NCI-H2107 treated with DMSO at 0.1 percent for 48 hours (cell line): ENCODE data around the gene TRIM71.
"Not testable (repeated sequence)": the region's sequence is repeated elsewhere in the genome, so short reads cannot be mapped to it uniquely, and the experiment has no call there.

Source experiments
- DNase-seq: peaks from one replicate; lab custom pipeline; 2025; ENCODE audit not compliant: unreplicated experiment; lab: John Stamatoyannopoulos, UW

The TRIM71 gene

DNA sequence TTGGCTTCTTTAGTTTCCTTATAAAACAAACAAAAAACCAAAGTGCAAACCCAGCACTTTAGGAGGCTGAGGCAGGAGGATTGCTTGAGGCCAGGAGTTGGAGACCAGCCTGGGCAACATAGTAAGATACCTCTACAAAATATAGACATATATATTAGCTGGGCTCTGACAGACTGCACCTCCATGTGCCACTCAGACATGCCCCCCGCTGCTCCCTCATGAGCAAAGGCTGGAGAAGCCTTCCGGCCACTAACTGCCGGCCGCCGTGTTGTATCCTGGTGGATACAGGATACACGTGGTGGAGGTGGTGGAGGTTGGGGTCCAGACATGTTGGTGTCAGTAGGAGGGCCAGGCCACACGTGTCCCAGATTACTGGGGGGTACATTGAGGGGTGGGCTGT lies 104.3 kb downstream of the TRIM71 start:
- no peak for DNase-seq

DNA sequence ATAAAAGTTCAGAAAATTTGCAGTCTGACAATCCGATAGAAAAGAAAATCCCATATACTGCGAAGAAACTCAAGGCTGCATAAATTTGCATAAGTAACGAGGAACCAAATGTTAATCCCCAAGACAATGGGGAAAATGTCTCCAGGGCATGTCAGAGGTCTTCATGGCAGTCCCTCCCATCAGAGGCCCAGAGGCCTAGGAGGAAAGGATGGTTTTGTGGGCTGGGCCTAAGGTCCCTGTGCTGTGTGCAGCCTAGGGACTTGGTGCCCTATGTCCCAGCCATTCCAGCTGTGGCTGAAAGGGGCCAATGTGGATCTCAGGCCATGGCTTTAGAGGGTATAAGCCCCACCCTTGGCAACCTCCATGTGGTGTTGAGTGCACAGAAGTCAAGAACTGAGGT lies 112.4 kb downstream of the TRIM71 start:
- no peak for DNase-seq

- DNase-seq, result not testable (repeated sequence)
These were observed 113.5 kb downstream of the TRIM71 start for GRCh38 chr3:32931273-32931672.

GRCh38 chr3:32934150-32934742 lies 116.4 kb downstream of the TRIM71 start:
- DNase-seq, result no peak

- DNase-seq, result no peak
These were observed 119.5 kb downstream of the TRIM71 start for GRCh38 chr3:32937331-32937730.

DNA sequence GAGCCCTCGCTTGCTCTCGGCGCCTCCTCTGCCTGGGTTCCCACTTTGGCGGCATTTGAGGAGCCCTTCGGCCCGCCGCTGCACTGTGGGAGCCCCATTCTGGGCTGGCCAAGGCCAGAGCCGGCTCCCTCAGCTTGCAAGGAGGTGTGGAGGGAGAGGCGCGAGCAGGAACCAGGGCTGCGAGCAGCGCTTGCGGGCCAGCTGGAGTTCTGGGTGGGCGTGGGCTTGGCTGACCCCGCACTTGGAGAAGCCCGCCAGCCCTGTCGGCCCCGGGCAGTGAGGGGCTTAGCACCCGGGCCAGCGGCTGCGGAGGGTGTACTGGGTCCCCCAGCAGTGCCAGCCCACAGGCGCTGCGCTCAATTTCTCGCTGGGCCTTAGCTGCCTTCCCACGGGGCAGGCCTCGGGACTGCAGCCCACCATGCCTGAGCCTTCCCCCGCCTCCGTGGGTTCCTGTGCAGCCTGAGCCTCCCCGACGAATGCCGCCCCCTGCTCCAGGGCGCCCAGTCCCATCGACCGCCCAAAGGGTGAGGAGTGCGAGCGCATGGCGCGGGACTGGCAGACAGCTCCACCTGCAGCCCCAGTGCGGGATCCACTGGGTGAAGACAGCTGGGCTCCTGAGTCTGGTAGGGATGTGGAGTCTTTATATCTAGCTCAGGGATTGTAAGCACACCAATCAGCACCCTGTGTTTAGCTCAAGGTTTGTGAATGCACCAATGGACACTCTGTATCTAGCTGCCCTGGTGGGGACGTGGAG lies 121.9 kb downstream of the TRIM71 start:
- not testable (repeated sequence) for DNase-seq

DNA sequence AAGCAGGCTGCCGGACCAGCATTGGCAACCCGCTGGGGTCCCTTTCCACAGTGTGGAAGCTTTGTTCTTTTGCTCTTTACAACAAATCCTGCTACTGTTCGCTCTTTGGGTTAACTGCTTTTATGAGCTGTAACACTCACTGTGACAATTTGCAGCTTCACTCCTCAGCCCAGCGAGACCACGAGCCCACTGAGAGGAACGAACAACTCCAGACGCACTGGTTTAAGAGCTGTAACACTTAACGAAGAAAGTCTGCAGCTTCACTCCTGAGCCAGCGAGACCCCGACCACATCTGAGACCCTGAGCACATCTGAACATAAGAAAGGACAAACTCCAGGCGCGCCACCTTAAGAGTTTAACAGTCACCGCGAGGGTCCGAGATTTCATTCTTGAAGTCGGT lies 122.9 kb downstream of the TRIM71 start:
- DNase-seq, result no peak

- DNase-seq, result no peak
These were observed 127.3 kb downstream of the TRIM71 start for GRCh38 chr3:32945136-32945535.

DNA sequence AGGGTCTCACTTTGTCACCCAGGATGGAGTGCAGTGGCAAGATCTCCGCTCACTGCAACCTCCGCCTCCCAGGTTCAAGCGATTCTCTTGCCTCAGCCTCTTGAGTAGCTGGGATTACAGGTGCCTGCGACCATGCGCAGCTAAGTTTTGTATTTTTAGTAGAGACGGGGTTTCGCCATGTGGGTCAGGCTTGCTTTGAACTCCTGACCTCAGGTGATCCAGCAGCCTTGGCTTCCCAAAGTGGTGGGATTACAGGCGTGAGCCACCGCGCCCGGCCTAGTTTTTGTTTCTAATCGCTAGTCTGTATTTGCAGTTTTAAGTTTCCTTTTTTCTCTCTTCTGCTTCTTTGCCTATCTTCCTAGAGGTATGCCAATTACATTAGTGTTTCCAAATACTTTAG lies 127.8 kb downstream of the TRIM71 start:
- not testable (repeated sequence) for DNase-seq

GRCh38 chr3:32946973-32947788 lies 129.4 kb downstream of the TRIM71 start:
- no peak for DNase-seq
